D721Med (cell line): ENCODE measurements around the gene PTPRF.

Experiments used
- DNase-seq: peaks from one replicate; pipeline ENCODE4 v3.0.0; 2011; ENCODE audit warnings: low spot score; ENCODE audit not compliant: insufficient read length
- FAIRE-seq: peaks from 2 replicates; lab custom pipeline; 2011; peaks lifted over from hg19 to GRCh38; lab: Jason Lieb, UNC
- TF ChIP-seq, protein P1 (sequence below): IDR thresholded peaks from 2 replicates; pipeline ENCODE4 v1.5.1; 2012; ENCODE audit warnings: mild to moderate bottlenecking, control low read depth; ENCODE audit not compliant: insufficient read depth; ENCODE audit errors: missing control alignments

PTPRF gene

DNA sequence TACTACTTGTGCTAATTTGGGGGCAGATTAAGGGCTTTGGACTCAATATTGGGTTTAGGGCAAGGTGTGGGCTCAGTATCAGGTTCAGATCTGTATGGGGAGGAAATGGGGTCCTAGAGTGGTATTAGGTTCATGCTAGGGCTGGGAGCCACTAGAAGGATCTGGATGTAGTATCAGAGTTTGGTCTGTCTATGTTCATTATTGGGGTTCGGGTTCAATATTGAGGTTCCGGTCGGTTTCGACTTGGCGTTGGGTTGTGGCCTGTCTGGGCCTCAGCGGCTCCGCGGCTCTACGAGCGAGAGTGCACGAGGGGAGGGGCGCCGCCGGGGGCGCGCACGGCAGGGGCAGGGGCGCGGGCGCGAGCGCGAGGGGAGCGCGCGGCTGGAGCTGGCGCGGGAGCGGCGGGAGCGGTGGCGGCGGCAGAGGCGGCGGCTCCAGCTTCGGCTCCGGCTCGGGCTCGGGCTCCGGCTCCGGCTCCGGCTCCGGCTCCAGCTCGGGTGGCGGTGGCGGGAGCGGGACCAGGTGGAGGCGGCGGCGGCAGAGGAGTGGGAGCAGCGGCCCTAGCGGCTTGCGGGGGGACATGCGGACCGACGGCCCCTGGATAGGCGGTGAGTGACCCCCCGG is at the start of gene PTPRF:
PTPRF (plus strand) TSS at position 401 of the 624 bp plus-strand sequence. CDS start 14,193 bp downstream, outside the sequence.
- no peak for FAIRE-seq
- peak; percentile 74 for DNase-seq

DNA sequence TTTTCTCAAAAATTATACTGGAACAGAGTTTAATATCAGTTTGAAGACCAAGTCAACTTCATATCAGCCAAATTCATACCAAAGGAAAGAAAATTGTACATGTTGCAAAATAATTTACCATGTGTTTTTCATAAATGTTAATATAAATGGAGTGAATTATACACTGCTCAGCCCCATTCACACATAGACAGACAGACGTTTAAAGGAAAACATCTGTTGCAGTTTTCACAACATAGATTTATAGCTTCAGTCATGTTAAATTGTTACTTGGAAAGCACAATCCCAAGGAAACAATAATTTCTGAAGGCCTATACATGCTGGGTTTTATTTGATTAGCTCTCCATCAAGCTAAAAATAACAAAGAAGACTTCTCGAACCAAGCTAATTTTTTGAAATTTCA is 49.2 kb upstream of the PTPRF start:
- TF ChIP-seq, protein P1, sequence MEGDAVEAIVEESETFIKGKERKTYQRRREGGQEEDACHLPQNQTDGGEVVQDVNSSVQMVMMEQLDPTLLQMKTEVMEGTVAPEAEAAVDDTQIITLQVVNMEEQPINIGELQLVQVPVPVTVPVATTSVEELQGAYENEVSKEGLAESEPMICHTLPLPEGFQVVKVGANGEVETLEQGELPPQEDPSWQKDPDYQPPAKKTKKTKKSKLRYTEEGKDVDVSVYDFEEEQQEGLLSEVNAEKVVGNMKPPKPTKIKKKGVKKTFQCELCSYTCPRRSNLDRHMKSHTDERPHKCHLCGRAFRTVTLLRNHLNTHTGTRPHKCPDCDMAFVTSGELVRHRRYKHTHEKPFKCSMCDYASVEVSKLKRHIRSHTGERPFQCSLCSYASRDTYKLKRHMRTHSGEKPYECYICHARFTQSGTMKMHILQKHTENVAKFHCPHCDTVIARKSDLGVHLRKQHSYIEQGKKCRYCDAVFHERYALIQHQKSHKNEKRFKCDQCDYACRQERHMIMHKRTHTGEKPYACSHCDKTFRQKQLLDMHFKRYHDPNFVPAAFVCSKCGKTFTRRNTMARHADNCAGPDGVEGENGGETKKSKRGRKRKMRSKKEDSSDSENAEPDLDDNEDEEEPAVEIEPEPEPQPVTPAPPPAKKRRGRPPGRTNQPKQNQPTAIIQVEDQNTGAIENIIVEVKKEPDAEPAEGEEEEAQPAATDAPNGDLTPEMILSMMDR = no peak
- DNase-seq (no peak), FAIRE-seq (no peak)

More for the DNA sequence above, at the start of gene PTPRF:
- TF ChIP-seq, protein P1 = no peak

DNA sequence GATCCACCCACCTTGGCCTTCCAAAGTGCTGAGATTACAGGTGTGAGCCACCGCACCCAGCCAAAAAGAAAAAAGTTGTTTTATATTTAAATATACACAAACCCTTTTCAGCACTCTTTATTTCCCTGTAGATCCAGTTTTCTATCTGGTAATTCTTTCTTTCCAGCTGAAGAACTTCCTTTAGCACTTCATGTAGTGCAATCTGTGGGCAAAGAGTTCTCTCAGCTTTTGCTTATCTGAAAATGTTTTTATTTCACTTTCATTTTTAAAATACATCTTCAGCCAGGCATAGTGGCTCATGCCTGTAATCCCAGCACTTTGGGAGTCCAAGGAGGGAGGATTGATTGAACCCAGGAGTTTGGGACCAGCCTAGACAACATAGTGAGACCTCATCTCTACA is 48.5 kb upstream of the PTPRF start:
- FAIRE-seq = no peak
- TF ChIP-seq, protein P1 = no peak
- DNase-seq = no peak

DNA sequence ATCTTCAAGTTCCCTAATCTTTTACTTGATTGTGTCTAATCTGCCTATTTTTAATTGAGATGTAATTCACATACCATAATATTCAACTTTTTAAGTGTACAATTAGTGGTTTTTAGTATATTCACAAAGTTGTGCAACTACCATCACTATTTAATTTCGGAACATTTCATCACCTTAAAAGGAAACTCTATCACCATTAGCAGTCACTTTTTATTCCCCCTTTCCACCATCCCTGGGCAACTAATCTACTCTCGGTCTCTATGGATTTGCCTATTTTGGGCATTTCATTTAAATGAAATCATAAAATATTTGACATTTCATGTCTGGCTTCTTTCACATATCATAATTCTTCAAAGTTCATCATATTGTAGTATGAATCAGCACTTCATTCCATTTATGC is 46.3 kb upstream of the PTPRF start:
- DNase-seq (no peak), FAIRE-seq (no peak)
- TF ChIP-seq, protein P1 = no peak

DNA sequence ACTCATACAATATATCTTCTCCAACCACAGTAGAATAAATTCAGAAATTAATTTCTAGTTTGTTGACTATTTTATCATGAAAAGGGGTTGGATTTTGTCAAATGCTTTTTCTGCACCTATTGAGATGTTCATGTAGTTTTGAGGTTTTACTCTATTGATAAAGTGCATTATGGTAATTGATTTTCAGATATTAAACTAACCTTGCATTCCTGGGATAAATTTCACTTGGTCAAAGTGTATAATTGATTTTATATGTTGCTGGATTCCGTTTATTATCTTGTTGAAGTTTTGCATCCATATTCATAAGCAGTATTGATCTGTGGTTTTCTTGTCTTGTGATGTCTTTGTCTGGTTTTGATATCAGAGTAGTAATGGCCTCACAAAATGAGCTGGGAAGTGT is 42.5 kb upstream of the PTPRF start:
- TF ChIP-seq, protein P1 = no peak
- no peak for DNase-seq
- no peak for FAIRE-seq

DNA sequence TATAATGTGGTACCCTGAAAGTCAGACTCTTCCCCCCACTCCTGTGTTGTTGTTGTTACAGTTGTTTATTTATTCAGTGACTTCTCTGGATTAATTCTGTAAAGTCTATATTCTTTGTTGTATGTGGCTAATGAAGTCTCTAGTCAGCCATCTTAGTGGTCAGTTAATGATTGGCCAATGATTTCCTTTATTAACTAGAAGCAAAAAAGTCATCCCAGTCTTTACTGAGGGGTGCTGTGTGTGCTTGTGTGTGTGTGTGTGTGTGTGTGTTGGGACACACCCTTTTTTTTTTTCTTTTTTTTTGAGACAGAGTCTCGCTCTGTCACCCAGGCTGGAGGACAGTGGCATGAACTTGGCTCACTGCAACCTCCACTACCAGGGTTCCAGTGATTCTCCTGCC is 39.6 kb upstream of the PTPRF start:
- FAIRE-seq = no peak
- TF ChIP-seq, protein P1 = no peak
- DNase-seq = no peak

DNA sequence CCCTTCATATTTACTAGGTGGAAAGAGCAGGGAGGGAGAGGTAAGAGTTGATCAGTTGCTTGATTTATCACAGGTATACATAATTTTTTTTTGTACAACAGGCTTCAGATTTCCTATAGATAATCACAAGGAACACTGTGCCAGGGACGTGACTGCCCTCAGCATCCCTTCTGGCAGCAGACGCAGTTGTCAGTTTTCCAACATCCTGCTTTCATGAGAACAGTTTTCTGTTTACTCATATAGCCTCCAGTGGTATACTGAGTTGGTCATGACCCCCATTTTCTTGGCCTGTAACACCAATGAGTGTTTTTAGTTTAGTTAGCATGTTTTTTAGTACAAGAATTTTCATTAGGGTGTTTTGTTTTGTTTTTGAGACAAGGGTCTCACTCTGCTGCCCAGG is 37.9 kb upstream of the PTPRF start:
- no peak for FAIRE-seq
- TF ChIP-seq, protein P1 = no peak
- no peak for DNase-seq
